ENCODE results near the gene TEAD2.

TEAD2 gene

DNA sequence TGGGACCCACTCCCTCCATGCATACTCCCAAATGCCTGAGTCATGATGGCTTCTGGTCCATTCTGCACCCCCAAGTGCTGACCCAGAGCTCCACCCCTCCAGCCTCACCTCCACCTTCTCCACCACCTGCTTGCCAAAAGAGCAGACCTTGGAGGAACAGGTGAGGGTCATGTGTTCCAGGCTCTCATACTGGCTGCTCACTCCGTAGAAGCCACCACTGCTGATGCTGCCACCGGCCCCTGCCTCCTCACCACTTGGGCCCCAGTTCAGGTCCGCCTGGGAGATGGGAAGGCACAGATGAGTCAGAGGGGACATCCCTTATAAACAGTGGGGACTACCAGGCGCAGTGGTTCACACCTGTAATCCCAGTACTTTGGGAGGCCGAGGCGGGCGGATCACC lies 19.1 kb downstream of the TEAD2 start:
- H3K4me3 Mint-ChIP-seq: no peak overlapping the region
- H3K36me3 Mint-ChIP-seq (ENCODE audit: low read depth): peaks cover 22% of the 10 kb centered on the region
- H3K9me3 Mint-ChIP-seq: no peaks in the 10 kb centered on the region
- H3K27me3 Mint-ChIP-seq: no peaks in the 10 kb centered on the region
- H3K27ac Mint-ChIP-seq: peak overlapping the region; percentile 6
- peaks cover 34% of the 10 kb centered on the region for H3K4me1 Mint-ChIP-seq (ENCODE audit: low read depth)

DNA sequence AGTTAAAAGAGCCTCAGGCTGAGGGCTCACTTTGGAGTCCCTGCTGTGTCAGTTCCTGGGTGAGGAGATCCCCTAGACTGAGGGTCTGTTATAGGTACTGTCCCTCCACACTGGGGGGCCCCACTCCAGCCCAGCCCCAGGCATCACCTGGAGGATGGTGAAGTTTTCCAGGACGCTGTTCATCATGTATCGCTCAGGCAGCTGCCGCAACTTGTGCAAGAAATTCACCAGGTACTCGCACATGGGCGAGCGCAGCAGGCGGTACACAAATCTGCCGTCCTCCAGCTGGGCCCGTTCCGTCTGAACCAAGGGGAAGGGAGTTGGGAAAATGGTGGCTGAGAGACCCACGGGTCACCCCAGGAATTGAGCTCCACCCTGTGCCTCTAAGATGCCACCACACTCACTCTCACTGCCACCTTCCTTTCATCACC lies 19.9 kb downstream of the TEAD2 start:
- Mint-ChIP-seq H3K9me3 (no peaks in the 10 kb centered on the region), H3K27me3 (no peaks in the 10 kb centered on the region), H3K36me3 (ENCODE audit: low read depth) (peaks cover 26% of the 10 kb centered on the region), H3K27ac (no peak overlapping the region), H3K4me3 (no peak overlapping the region), H3K4me1 (ENCODE audit: low read depth) (peaks cover 40% of the 10 kb centered on the region)

DNA sequence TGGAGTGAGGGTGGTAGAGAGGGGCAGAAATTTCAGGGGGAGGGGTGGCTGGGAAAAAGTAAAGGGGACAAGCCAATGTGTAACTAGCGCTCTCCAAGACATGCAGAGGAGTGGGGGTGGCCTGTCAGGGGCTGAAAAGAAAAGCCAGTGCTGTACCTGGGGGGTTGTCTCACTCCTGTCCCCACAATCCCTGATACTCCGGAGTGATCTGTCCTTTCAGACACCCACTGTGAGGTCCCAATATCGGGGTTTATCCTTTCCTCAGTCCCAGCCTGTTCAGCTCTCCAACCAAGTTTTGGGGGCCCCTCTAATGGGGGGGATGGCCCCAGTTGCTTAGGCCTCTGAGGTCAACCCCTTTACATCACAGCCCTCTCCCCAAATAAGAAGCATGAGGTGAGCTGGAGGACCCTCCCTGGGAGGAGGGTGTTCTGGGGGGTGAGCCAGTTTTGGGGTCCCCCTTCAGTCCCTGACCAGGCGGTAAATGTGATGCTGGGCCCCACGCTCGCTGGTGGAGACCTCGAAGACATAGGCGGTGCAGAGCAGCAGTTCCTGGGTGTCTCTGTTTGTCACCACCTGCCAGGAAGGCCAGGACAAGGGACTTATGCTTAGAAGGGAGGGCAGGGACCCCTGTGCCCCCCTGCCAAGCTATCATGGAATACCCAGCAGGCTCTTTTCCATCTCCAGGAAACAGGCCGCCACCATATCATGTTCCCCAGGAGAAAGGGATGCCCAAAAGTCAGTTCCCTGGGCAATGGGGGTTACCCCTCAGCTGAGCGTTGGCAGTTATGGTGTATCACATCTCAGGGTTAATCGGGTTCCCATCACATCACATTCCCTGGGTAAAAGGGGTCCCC lies 21.1 kb downstream of the TEAD2 start:
- H3K4me3 Mint-ChIP-seq: no peak overlapping the region
- no peaks in the 10 kb centered on the region for H3K27me3 Mint-ChIP-seq
- peaks cover 52% of the 10 kb centered on the region for H3K4me1 Mint-ChIP-seq (ENCODE audit: low read depth)
- no peaks in the 10 kb centered on the region for H3K9me3 Mint-ChIP-seq
- H3K36me3 Mint-ChIP-seq (ENCODE audit: low read depth): peaks cover 33% of the 10 kb centered on the region
- no peak overlapping the region for H3K27ac Mint-ChIP-seq

DNA sequence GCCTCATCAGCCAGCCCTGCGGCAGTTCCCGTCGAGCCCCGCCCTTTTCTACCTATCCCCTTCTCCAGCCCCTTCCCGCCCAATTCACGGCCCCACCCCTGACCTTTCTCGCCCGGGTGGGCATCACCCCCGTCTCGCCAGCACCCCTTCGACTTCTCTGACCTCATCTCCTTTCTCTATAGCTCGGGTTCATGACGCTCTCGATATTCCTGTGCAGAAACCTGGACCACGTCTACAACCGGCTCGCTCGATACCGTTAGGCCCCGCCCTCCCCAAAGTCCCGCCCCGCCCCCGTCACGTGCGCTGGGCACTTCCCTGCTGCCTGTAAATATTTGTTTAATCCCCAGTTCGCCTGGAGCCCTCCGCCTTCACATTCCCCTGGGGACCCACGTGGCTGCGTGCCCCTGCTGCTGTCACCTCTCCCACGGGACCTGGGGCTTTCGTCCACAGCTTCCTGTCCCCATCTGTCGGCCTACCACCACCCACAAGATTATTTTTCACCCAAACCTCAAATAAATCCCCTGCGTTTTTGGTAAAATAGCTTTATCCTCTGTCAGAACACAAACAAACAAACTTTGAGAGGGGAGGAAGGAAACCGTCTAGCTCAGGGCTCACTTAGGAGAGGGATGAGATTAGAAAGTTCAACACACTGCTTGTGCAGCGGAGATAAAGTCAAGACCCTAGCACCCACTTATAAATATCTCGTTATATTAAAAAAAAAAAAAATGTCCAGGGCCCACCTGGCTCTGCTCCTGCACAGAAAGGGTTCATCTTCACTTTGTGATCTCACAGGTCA lies 21.9 kb downstream of the TEAD2 start:
- Mint-ChIP-seq H3K4me3 (peak overlapping the region; percentile 60), H3K9me3 (no peaks in the 10 kb centered on the region), H3K4me1 (ENCODE audit: low read depth) (peaks cover 55% of the 10 kb centered on the region), H3K27ac (peak overlapping the region; percentile 82), H3K27me3 (no peaks in the 10 kb centered on the region), H3K36me3 (ENCODE audit: low read depth) (peaks cover 33% of the 10 kb centered on the region)

DNA sequence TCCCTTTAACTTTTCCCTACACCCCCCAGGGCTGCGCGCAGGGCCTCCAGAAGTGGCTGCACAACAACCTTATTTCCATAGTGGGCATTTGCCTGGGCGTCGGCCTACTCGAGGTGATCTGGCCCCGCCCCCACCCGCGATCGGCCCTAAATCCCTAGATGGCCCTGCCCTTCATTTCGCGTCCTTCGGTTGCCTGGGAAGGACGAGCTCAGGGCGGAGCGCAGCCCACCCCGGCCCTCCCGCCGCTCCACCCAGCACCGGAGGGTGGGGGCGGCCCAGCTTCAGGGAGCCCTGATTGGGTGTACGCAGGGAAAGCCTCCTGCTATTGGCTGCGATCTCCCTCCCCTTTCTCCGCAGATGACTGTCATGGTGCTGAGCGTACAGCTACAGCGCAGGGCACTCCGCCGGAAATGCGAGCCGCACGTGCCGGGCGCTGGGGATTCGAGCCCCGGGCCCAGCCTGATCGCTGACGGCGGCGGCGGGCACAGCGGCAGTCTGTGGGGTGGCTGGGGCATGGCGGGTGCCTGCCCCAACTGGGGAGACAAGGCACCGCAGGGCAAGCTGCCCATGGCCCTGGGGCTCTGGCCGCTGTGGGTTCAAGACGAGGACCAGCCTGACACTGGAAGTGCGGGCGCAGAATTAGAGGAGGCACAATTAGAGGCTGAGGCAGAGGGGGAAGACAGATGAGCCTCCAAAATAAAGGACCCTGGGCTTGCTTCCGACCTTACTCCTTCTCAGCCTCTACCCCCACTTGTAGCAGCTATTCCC lies 22.7 kb downstream of the TEAD2 start:
- Mint-ChIP-seq H3K4me3 (no peak overlapping the region), H3K36me3 (ENCODE audit: low read depth) (peaks cover 33% of the 10 kb centered on the region), H3K4me1 (ENCODE audit: low read depth) (peaks cover 54% of the 10 kb centered on the region), H3K27me3 (no peaks in the 10 kb centered on the region), H3K27ac (peak overlapping the region; percentile 5), H3K9me3 (no peaks in the 10 kb centered on the region)

DNA sequence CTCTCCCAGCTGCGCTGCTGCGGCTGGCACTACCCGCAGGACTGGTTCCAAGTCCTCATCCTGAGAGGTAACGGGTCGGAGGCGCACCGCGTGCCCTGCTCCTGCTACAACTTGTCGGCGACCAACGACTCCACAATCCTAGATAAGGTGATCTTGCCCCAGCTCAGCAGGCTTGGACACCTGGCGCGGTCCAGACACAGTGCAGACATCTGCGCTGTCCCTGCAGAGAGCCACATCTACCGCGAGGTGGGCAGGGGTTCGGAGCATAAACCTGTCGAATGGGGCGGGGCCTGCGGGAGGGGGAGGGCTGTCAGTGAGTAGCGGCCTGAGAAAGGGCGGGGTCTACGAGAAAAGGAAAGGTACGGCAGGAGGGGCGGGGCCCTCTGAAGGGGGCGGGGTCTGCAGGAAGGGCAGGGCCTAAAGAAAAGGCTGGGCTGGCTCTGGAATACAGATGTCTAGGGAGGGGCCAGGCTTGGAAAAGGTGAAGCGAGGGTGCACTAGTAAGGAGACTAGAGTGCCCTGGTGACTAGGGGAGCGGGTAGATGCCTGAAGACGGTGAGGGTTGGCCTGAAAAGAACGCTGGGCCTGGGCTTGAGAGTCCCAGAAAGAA lies 23.4 kb downstream of the TEAD2 start:
- Mint-ChIP-seq H3K27ac (peak overlapping the region; percentile 45), H3K36me3 (ENCODE audit: low read depth) (peaks cover 33% of the 10 kb centered on the region), H3K4me1 (ENCODE audit: low read depth) (peaks cover 61% of the 10 kb centered on the region), H3K9me3 (no peaks in the 10 kb centered on the region), H3K4me3 (no peak overlapping the region), H3K27me3 (no peaks in the 10 kb centered on the region)

DNA sequence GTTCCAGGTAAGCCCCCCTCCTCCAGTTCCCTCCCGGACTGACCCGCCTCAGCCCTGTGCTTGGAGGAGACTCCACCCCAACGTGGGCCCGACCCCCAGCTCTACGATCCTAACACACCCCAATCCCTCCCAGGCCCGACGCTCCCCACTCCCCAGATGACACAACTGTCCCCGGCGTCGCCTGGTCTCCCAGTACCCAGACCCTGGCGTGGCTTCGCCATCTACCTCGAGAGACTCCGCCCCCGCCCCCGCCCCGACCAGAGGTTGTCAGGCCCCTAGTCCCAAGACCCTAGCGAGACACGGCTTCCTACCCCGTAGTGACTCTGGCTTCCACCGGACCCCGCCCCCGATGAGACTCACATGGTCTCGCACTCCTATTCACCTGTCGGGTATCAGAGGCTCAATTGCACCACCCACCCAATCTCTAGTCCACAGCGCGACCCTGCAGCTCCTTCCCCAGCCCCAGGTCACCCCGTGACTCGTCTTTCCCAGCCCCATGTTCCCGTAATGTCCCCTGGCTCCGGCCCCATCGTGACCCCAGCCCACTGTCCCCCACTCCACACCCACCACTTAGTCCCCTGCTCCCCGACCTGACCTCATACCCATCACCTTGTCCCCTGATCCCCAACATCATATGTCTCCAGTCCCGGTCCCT lies 24.1 kb downstream of the TEAD2 start:
- H3K4me1 Mint-ChIP-seq (ENCODE audit: low read depth): peaks cover 67% of the 10 kb centered on the region
- no peaks in the 10 kb centered on the region for H3K9me3 Mint-ChIP-seq
- no peaks in the 10 kb centered on the region for H3K27me3 Mint-ChIP-seq
- H3K27ac Mint-ChIP-seq: peak overlapping the region; percentile 45
- H3K4me3 Mint-ChIP-seq: peak overlapping the region; percentile 3
- peaks cover 33% of the 10 kb centered on the region for H3K36me3 Mint-ChIP-seq (ENCODE audit: low read depth)

DNA sequence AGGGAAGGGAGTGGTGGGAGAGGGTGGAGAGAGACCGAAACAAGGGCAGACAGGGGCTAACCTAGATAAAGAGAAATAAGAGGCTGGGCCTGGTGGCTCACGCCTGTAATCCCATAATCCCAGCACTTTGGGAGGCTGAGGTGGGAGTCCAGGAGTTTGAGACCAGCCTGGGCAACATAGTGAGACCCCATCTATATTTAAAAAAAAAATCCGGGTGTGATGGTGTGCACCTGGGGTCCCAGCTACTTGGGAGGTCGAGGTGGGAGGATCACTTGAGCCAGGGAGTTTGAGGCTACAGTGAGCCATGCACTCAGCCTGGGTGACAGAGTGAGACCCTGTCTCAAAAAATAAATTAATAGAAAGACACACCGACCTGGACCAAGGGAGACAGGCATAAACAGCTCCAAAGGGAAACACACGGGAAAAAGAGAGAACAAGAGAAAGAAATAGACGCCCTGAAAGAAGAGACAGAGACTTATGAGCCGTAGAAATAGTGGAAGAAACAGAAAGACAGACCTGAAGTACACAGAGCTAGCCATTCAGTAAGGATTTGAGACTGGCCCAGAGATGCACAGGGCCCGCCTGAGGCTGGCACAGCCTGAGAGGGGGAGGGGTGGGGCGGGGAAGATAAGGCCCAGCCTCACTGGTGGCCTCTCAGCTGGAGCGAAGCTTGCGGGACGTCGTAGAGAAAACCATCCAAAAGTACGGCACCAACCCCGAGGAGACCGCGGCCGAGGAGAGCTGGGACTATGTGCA lies 24.8 kb downstream of the TEAD2 start:
- Mint-ChIP-seq H3K4me3 (peak overlapping the region; percentile 99), H3K9me3 (no peaks in the 10 kb centered on the region), H3K4me1 (ENCODE audit: low read depth) (peaks cover 68% of the 10 kb centered on the region), H3K27me3 (no peaks in the 10 kb centered on the region), H3K27ac (peak overlapping the region; percentile 98), H3K36me3 (ENCODE audit: low read depth) (peaks cover 33% of the 10 kb centered on the region)

DNA sequence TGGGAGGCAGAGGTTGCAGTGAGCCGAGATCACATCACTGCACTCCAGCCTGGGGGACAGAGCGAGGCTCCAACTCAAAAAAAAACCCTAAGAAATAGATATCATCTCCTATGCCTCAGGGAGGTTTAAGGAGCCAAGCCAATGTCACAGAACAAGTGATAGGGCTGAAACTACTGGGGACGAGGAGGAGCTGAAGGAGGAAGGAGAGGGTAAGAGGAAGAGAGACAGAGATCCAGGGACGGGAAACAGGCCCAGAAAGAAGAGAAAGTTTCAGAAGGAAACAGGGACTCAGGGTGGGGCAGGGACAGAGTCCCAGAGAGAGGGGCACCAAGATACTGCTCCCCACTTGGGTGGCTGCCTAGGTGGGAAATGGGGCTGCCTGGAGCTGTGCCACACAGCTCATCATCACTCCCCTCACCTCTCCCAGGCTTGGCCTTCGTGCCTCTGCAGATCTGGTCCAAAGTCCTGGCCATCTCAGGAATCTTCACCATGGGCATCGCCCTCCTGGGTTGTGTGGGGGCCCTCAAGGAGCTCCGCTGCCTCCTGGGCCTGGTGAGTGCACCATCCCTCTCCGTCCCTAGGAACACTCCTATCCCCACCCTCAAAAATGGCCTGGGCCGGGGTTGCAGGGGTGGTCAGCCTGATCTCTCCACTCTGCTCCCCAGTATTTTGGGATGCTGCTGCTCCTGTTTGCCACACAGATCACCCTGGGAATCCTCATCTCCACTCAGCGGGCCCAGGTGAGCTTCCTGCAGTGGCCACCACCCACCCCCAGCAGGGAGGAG lies 25.5 kb downstream of the TEAD2 start:
- peaks cover 34% of the 10 kb centered on the region for H3K36me3 Mint-ChIP-seq (ENCODE audit: low read depth)
- peak overlapping the region; percentile 99 for H3K4me3 Mint-ChIP-seq
- H3K4me1 Mint-ChIP-seq (ENCODE audit: low read depth): peaks cover 74% of the 10 kb centered on the region
- H3K9me3 Mint-ChIP-seq: no peaks in the 10 kb centered on the region
- H3K27ac Mint-ChIP-seq: peak overlapping the region; percentile 98
- no peaks in the 10 kb centered on the region for H3K27me3 Mint-ChIP-seq

DNA sequence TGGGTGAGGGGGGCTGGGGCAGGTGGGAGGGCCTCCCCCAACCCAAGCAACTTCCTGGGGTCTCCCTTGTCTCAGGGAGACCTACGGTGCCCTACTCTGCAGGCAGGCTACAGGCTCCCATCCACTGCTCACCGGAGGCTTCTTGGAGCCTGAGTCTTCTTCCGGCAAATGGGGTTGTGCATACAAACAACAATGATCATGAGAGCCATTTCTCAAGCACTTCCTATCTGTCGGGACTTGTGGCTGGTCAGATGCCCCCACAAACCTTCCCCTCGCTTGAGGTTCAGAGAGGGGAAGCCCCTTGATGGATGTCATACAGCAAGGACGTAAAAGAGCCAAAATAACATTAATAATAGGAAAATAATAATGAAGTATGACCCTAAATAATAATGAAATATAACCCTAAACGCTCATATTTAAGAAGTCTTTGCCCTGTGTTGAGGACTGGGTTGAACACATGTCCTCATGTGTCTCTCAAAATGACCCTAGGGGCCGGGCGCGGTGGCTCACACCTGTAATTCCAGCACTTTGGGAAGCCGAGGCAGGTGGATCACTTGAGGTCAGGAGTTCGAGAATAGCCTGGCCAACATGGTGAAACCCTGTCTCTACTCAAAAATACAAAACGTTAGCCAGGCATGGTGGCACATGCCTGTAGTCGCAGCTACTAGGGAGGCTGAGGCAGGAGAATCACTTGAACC lies 26.3 kb downstream of the TEAD2 start:
- H3K27me3 Mint-ChIP-seq: no peaks in the 10 kb centered on the region
- no peaks in the 10 kb centered on the region for H3K9me3 Mint-ChIP-seq
- H3K27ac Mint-ChIP-seq: peak overlapping the region; percentile 98
- H3K4me1 Mint-ChIP-seq (ENCODE audit: low read depth): peaks cover 81% of the 10 kb centered on the region
- H3K36me3 Mint-ChIP-seq (ENCODE audit: low read depth): peaks cover 41% of the 10 kb centered on the region
- peak overlapping the region; percentile 99 for H3K4me3 Mint-ChIP-seq

DNA sequence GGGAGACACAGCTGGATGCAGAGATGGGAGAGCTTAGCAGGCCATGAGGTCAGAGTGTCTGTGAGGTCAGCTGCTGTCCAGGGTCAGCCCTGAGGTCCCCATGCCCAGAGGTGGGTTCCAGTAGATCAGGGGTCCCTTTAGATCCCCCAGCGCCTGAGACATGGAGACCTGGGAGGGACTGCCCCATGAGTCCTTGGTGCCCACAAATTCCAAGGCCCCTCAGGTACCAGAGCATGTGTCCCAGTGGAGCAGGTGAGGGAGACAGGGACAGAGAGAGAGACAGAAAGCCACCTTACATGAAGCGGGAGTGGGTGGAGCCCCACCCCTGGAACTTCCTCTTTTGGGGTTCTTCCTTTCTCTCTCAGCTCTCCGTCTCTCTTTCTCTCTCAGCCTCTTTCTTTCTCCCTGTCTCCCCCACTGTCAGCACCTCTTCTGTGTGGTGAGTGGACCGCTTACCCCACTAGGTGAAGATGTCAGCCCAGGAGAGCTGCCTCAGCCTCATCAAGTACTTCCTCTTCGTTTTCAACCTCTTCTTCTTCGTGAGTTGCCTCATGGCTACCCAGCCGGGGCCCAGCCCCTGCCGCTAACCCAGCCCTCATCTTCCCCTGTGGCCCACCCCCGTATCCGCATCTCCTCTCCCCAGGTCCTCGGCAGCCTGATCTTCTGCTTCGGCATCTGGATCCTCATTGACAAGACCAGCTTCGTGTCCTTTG lies 27.0 kb downstream of the TEAD2 start, which contains the start of gene CD37:
Gene CD37, plus strand, starts transcription at position 336 of the 713 bp plus-strand sequence. Its CDS starts 135 bp downstream, at position 471.
- Mint-ChIP-seq H3K36me3 (ENCODE audit: low read depth) (peaks cover 38% of the 10 kb centered on the region), H3K27me3 (no peaks in the 10 kb centered on the region)

DNA sequence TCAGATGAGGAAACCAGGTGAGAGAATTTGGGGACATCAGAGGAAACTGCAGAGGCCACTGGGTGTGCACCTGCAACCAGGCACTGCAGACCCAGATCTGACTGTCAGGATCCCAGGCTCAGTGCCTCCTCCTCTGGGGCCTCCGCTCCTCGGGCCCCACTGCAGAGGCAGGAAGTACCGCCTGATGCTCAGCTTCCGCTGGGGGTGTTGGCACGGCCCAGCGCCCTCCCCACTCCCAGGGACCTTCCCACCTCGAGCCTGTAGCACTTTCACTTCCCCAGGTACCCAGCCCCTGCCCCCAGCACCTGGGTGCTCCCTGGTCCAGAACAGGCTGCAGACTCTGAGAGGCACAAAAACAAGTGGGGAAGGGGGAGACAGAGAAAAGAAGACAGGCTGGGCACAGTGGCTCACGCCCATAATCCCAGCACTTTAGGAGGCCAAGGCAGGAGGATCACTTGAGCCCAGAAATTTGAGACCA lies 28.4 kb downstream of the TEAD2 start:
- H3K4me1 Mint-ChIP-seq (ENCODE audit: low read depth): peaks cover 88% of the 10 kb centered on the region
- peak overlapping the region; percentile 99 for H3K4me3 Mint-ChIP-seq

More for the DNA sequence above, 27.0 kb downstream of the TEAD2 start, which contains the start of gene CD37:
- Mint-ChIP-seq H3K4me3 (peak within 1 kb of the TSS; percentile 99), H3K27ac (peak within 1 kb of the TSS; percentile 98), H3K4me1 (ENCODE audit: low read depth) (peaks cover 82% of the 10 kb centered on the region), H3K9me3 (no peaks in the 10 kb centered on the region)

More for the DNA sequence above, 28.4 kb downstream of the TEAD2 start:
- Mint-ChIP-seq H3K27ac (peak overlapping the region; percentile 96), H3K9me3 (no peaks in the 10 kb centered on the region), H3K27me3 (no peaks in the 10 kb centered on the region), H3K36me3 (ENCODE audit: low read depth) (peaks cover 37% of the 10 kb centered on the region)
